ES-I3 (cell line): ENCODE measurements around the gene ELOVL3.

ENCODE experiments used
- H3K36me3 ChIP-seq: 2 replicates; pipeline ENCODE4 v1.6.1; 2013; ENCODE audit warnings: mild to moderate bottlenecking, low read length, control low read depth, moderate library complexity; ENCODE audit not compliant: insufficient read depth
- H3K4me1 ChIP-seq: 2 replicates; pipeline ENCODE4 v1.6.1; 2013; ENCODE audit warnings: mild to moderate bottlenecking, control low read depth, low read length; ENCODE audit not compliant: insufficient read depth
- H3K9ac ChIP-seq: 2 replicates; pipeline ENCODE4 v1.6.1; 2013; ENCODE audit warnings: low read depth, mild to moderate bottlenecking, low read length, moderate library complexity
- H3K9me3 ChIP-seq: 2 replicates; pipeline ENCODE4 v1.6.1; 2013; ENCODE audit warnings: mild to moderate bottlenecking, low read length, moderate library complexity; ENCODE audit not compliant: control insufficient read depth, insufficient read depth

Gene ELOVL3

GRCh38 chr10:102254426-102254825 is 28.3 kb downstream of the ELOVL3 start:
- H3K9ac ChIP-seq: no peak overlapping the region
- H3K4me1 ChIP-seq: no peaks in the 10 kb centered on the region
- no peaks in the 10 kb centered on the region for H3K36me3 ChIP-seq
- H3K9me3 ChIP-seq: no peaks in the 10 kb centered on the region

GRCh38 chr10:102255404-102255803 is 29.3 kb downstream of the ELOVL3 start:
- H3K4me1 ChIP-seq: no peaks in the 10 kb centered on the region

DNA sequence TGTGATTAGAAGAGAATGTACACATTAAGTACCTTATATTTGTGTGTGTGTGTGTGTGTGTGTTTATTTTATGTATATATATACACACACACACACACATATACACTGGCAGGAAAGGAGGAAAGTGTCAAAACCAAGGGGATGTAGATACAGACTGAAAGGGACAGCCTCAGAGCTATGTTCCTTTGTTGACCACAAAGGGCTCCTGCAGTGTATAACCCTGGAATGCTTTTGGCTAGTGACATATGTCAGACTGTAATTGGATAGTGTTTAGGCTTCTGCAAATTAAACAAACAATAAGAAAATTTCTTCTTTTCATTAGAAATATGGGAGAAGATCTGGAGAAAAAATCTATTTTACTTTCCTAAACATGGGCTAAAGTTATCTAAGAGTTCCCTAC is 35.1 kb downstream of the ELOVL3 start:
- Histone ChIP-seq H3K36me3 (no peaks in the 10 kb centered on the region), H3K9ac (no peak overlapping the region), H3K9me3 (no peaks in the 10 kb centered on the region), H3K4me1 (no peaks in the 10 kb centered on the region)

More at GRCh38 chr10:102255404-102255803, 29.3 kb downstream of the ELOVL3 start:
- no peaks in the 10 kb centered on the region for H3K36me3 ChIP-seq
- H3K9ac ChIP-seq: no peak overlapping the region
- H3K9me3 ChIP-seq: no peaks in the 10 kb centered on the region

GRCh38 chr10:102261842-102262241 is 35.7 kb downstream of the ELOVL3 start:
- Histone ChIP-seq H3K4me1 (no peaks in the 10 kb centered on the region), H3K36me3 (no peaks in the 10 kb centered on the region), H3K9ac (no peak overlapping the region), H3K9me3 (no peaks in the 10 kb centered on the region)

DNA sequence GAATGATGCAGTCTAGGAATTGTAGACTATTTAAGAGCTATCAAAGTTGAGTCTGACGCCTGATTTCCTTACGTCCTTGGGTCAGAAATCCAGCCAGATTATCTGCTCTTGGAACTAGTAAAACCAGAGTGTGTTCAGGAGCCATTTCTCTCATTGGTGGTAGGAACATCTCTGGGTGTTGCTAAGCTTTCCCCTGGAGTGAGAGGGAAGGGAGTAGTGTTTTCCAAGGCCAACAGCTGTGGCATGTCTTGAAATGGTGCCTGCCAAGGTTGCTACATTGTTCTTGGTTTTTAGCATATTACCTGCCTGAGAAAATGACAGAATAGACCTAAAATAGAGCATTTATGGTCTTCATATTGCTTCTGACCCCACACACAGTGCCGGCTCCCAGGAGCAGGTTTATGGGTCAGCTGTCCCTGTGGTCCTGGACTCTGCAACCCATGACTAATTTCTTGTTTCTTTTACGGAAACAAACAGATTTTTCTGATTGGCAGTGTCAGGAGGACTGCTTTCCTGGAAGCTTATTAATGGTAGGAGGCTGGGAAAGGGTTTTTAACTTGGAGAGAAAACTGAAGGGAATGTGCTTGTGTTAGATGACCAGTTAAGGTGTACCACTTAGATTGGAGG is 36.8 kb downstream of the ELOVL3 start:
- H3K36me3 ChIP-seq: no peaks in the 10 kb centered on the region
- no peak overlapping the region for H3K9ac ChIP-seq
- no peaks in the 10 kb centered on the region for H3K4me1 ChIP-seq
- no peaks in the 10 kb centered on the region for H3K9me3 ChIP-seq

DNA sequence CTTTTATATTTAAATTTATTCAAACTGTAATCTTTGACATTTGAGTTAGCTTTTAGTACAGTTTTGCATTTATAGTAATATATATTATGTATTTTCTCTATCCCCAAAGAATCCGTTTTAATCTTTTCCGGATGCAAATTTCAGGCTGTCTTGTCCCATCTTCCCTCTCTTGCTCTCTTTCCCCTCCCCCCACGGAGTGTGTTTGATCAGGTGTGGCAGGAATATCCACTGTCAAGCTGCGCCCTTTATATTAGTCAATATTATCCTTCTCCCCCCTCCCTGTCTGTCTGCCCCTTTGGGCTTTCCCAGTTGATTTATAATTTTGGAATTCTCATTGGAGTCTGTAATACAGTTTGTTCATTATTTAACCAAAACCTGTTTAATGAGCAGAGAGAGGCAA is 38.3 kb downstream of the ELOVL3 start:
- H3K9ac ChIP-seq: no peak overlapping the region
- H3K9me3 ChIP-seq: no peaks in the 10 kb centered on the region
- no peaks in the 10 kb centered on the region for H3K36me3 ChIP-seq
- H3K4me1 ChIP-seq: no peaks in the 10 kb centered on the region

- H3K9me3 ChIP-seq: no peaks in the 10 kb centered on the region
- H3K36me3 ChIP-seq: no peaks in the 10 kb centered on the region
- H3K4me1 ChIP-seq: no peaks in the 10 kb centered on the region
These were observed 40.6 kb downstream of the ELOVL3 start for GRCh38 chr10:102266670-102267069.

GRCh38 chr10:102267748-102268147 is 41.6 kb downstream of the ELOVL3 start:
- Histone ChIP-seq H3K9ac (no peak overlapping the region), H3K9me3 (no peaks in the 10 kb centered on the region), H3K4me1 (no peaks in the 10 kb centered on the region), H3K36me3 (no peaks in the 10 kb centered on the region)

More at GRCh38 chr10:102266670-102267069, 40.6 kb downstream of the ELOVL3 start:
- no peak overlapping the region for H3K9ac ChIP-seq

DNA sequence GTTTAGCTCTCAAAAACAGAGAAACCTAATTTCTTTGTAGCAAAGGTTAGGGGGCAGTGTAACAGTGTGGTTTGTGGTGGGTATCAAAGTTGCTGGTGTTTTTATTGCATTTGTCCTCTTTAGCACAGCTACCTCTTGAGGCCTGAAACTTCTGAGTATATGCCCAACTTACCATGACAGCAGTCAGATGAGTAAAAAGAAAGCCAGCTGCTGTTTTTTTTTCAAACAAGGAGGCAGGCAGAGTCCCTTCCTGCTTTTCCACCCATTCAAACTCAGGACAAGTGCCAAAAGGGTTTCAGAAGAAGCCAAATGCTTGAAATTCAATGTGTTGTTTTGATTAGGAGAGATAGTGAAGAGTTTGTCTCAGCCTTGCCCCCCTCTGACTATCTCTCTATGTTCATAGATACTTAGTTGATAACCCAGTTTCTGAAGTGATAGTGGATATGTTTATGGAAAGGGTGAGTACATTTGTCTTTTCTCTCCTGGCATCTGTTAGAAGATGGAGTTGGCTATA is 42.3 kb downstream of the ELOVL3 start:
- Histone ChIP-seq H3K9ac (no peak overlapping the region), H3K4me1 (no peaks in the 10 kb centered on the region), H3K9me3 (no peaks in the 10 kb centered on the region), H3K36me3 (no peaks in the 10 kb centered on the region)

DNA sequence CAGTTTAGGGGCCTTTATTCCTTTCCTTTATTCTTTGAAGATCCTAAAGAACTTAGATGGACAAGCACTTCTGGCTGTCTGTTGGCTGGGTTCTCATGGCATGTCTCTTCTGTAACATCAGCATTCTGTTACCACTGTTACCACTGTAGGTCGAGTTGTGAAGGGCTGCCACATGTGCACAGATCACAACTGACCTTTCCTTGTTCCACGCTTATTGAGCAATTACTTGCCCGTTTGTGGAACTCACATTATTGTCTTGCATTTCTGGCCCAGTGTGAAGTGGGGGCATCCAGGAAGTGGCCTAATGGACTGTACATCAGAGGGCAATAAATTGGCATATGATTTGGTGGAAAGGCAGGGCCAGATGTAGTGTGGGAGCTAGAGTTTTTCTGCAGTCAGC is 42.9 kb downstream of the ELOVL3 start:
- H3K9ac ChIP-seq: no peak overlapping the region
- H3K9me3 ChIP-seq: no peaks in the 10 kb centered on the region
- H3K4me1 ChIP-seq: no peaks in the 10 kb centered on the region
- no peaks in the 10 kb centered on the region for H3K36me3 ChIP-seq

DNA sequence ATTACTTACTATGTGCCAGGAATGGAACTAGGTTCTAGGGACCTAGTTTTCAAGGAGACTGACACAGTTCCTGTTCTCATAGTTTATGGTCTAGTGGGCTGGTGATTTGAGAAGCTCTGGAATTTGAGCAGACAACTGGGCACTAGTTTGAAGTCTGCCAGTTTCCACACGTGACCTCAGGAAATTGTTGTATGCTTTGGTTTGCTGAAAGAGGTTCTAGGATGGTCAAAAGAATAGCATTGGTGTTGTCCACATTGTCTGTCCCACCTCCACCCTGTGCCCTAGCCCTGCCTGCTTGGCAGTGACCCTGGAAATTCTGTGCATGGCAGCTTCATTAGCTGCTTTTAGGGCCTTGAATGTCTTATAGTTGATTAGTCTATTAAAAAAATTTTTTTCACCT is 48.0 kb downstream of the ELOVL3 start:
- Histone ChIP-seq H3K9me3 (no peaks in the 10 kb centered on the region), H3K4me1 (no peaks in the 10 kb centered on the region), H3K36me3 (no peaks in the 10 kb centered on the region)

GRCh38 chr10:102275343-102275742 is 49.2 kb downstream of the ELOVL3 start:
- H3K4me1 ChIP-seq: no peaks in the 10 kb centered on the region
- H3K9ac ChIP-seq: no peak overlapping the region
- no peaks in the 10 kb centered on the region for H3K36me3 ChIP-seq

More for the DNA sequence above, 48.0 kb downstream of the ELOVL3 start:
- no peak overlapping the region for H3K9ac ChIP-seq

GRCh38 chr10:102279104-102279503 is 53.0 kb downstream of the ELOVL3 start:
- Histone ChIP-seq H3K4me1 (no peaks in the 10 kb centered on the region), H3K9me3 (no peaks in the 10 kb centered on the region), H3K9ac (no peak overlapping the region), H3K36me3 (no peaks in the 10 kb centered on the region)

More at GRCh38 chr10:102275343-102275742, 49.2 kb downstream of the ELOVL3 start:
- no peaks in the 10 kb centered on the region for H3K9me3 ChIP-seq
